Osteoblast (primary cell): Measurements from ENCODE around the gene MAD1L1. TPM values are rescaled to one million over a fixed set of nuclear protein-coding genes. Genes with fewer than 3 reads are reported as not detected.

Experiments
- DNase-seq: peaks from one replicate; pipeline ENCODE4 v3.0.0; 2011; ENCODE audit warnings: low spot score, mixed read lengths; ENCODE audit not compliant: insufficient read length; ENCODE audit errors: missing footprints
- H2AFZ ChIP-seq: 2 replicates; pipeline ENCODE4 v1.6.0; 2011; ENCODE audit warnings: mild to moderate bottlenecking, low read length
- H3K27ac ChIP-seq: 2 replicates; pipeline ENCODE4 v1.5.1; 2011; ENCODE audit warnings: mild to moderate bottlenecking, low read depth, low read length, moderate library complexity
- H3K27me3 ChIP-seq: 2 replicates; pipeline ENCODE4 v1.6.0; 2012; ENCODE audit warnings: mild to moderate bottlenecking, control low read depth, inconsistent platforms, low read length, moderate library complexity; ENCODE audit not compliant: insufficient read depth
- H3K36me3 ChIP-seq: 2 replicates; pipeline ENCODE4 v1.5.1; 2011; ENCODE audit warnings: mild to moderate bottlenecking, low read length, control low read depth, moderate library complexity; ENCODE audit not compliant: insufficient read depth
- H3K4me1 ChIP-seq: 2 replicates; pipeline ENCODE4 v1.5.1; 2011; ENCODE audit warnings: mild to moderate bottlenecking, low read length, control low read depth, moderate library complexity; ENCODE audit not compliant: insufficient read depth
- H3K4me2 ChIP-seq: 2 replicates; pipeline ENCODE4 v1.6.0; 2011; ENCODE audit warnings: mild to moderate bottlenecking, low read length; ENCODE audit not compliant: insufficient read depth
- H3K4me3 ChIP-seq: fragments of 200-600 bp; sonication (generic); 3 replicates; pipeline ENCODE4 v1.5.1; 2012; ENCODE audit warnings: mild to moderate bottlenecking, low read length, inconsistent platforms; ENCODE audit not compliant: insufficient read depth
- H3K79me2 ChIP-seq: 2 replicates; pipeline ENCODE4 v1.6.0; 2012; ENCODE audit warnings: mild to moderate bottlenecking, low read length, control low read depth, inconsistent platforms; ENCODE audit not compliant: insufficient read depth
- H3K9me3 ChIP-seq: 2 replicates; pipeline ENCODE4 v1.5.1; 2011; ENCODE audit warnings: low read depth, low read length, control low read depth
- H4K20me1 ChIP-seq: 2 replicates; pipeline ENCODE4 v1.6.0; 2012; ENCODE audit warnings: mild to moderate bottlenecking, low read length, control low read depth; ENCODE audit not compliant: insufficient read depth
- CTCF ChIP-seq: IDR thresholded peaks from 2 replicates; pipeline ENCODE4 v1.5.1; 2011; ENCODE audit warnings: mild to moderate bottlenecking, low read depth, low read length, moderate library complexity; ENCODE audit errors: extremely low read depth
- total RNA-seq: library from RNA; depleted of rRNA; stranded (reverse); fragments of >200 nt; gene quantifications from 2 replicates; pipeline ENCODE4 v1.2.3, GENCODE V29; 2012

MAD1L1 gene
- total RNA-seq, 1 donor, result 66.2 TPM

- Histone ChIP-seq H3K36me3 (no peaks in the 10 kb centered on the region), H3K79me2 (no peaks in the 10 kb centered on the region), H3K9me3 (no peaks in the 10 kb centered on the region), H3K4me1 (no peaks in the 10 kb centered on the region), H3K4me3 (no peak overlapping the region), H3K27ac (no peak overlapping the region), H4K20me1 (no peaks in the 10 kb centered on the region), H3K27me3 (no peaks in the 10 kb centered on the region), H3K4me2 (no peak overlapping the region), H2AFZ (no peak overlapping the region)
- TF ChIP-seq CTCF, result no peak
- DNase-seq, result no peak
Measured at GRCh38 chr7:1966631-1967200, 266.0 kb downstream of the MAD1L1 start.

- Histone ChIP-seq H3K4me2 (no peak overlapping the region), H2AFZ (no peak overlapping the region), H3K27ac (no peak overlapping the region), H3K9me3 (no peaks in the 10 kb centered on the region), H3K4me3 (no peak overlapping the region), H3K27me3 (no peaks in the 10 kb centered on the region), H3K4me1 (no peaks in the 10 kb centered on the region), H3K79me2 (no peaks in the 10 kb centered on the region), H4K20me1 (no peaks in the 10 kb centered on the region), H3K36me3 (no peaks in the 10 kb centered on the region)
- no peak for DNase-seq
- no peak for TF ChIP-seq CTCF
Measured at GRCh38 chr7:1965579-1966294, 267.0 kb downstream of the MAD1L1 start.

- H3K4me2 ChIP-seq, result no peak overlapping the region
- H3K4me1 ChIP-seq, result no peaks in the 10 kb centered on the region
- no peaks in the 10 kb centered on the region for H3K79me2 ChIP-seq
- no peaks in the 10 kb centered on the region for H3K27me3 ChIP-seq
- H3K4me3 ChIP-seq, result no peak overlapping the region
- TF ChIP-seq CTCF, result no peak
- H4K20me1 ChIP-seq, result no peaks in the 10 kb centered on the region
- no peak for DNase-seq
- no peak overlapping the region for H2AFZ ChIP-seq
- H3K27ac ChIP-seq, result no peak overlapping the region
- H3K36me3 ChIP-seq, result no peaks in the 10 kb centered on the region
- H3K9me3 ChIP-seq, result no peaks in the 10 kb centered on the region
Measured at GRCh38 chr7:1964913-1965578, 267.7 kb downstream of the MAD1L1 start.
